Measurements from ENCODE around the gene PLOD3. TPM values are rescaled to one million over a fixed set of nuclear protein-coding genes. Genes with fewer than 3 reads are reported as not detected.

PLOD3 gene
- total RNA-seq, 2 donors from 2014 or later = 23.9 to 56.0 TPM

DNA sequence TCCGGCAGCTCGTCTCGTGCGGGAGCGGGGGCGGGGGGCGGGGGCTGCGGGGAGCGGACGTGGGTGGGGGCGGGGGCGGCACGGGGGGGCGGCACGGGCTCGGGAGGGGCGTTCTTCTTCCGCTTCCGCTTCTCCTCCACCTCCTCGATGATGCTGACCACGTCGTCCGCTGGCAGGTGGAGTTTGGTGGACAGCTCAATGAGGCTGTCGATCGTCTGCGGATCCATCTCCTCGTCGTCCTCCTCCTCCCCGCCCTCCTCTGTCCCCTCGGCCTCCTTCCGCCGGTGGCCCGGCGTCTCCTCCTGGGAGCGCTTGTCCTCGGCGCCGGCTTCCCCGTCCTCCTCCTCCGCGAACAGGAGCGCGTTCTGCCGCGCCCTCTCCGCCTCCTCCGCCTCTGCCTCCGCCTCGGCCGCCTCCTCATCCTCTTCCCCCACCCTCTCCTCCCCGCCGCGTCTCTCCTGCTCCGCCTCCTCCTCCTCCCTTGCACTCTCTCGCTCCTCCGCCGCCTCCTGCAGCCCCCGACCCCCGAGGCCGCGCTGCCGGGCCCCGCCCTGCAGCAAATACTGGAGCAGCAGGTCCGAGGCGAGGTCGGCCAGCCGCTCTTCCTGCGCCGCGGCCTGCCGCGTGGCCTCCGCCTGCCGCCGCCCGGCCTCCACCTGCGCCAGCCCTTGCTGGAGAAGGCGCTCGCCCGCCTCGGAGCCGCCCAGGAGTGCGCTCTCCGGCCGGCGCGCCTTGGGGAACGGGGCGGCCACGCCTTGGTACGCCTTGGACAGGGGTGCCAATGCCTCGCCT, 53.9 kb downstream of the PLOD3 start:
- no peak for ATAC-seq
- H3K4me3 ChIP-seq = no peak overlapping the region
- H3K27me3 ChIP-seq = peaks cover 0 to 40% of the 10 kb centered on the region in 2 donors
- H3K27ac ChIP-seq = no peak overlapping the region
- TF ChIP-seq, protein P1, sequence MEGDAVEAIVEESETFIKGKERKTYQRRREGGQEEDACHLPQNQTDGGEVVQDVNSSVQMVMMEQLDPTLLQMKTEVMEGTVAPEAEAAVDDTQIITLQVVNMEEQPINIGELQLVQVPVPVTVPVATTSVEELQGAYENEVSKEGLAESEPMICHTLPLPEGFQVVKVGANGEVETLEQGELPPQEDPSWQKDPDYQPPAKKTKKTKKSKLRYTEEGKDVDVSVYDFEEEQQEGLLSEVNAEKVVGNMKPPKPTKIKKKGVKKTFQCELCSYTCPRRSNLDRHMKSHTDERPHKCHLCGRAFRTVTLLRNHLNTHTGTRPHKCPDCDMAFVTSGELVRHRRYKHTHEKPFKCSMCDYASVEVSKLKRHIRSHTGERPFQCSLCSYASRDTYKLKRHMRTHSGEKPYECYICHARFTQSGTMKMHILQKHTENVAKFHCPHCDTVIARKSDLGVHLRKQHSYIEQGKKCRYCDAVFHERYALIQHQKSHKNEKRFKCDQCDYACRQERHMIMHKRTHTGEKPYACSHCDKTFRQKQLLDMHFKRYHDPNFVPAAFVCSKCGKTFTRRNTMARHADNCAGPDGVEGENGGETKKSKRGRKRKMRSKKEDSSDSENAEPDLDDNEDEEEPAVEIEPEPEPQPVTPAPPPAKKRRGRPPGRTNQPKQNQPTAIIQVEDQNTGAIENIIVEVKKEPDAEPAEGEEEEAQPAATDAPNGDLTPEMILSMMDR (IDR thresholded peaks at IDR 0.05) = no peak
- TF ChIP-seq POLR2A (IDR thresholded peaks at IDR 0.05) = peak in 1 of 3 donors; percentile 33
- no peaks in the 10 kb centered on the region for H3K9me3 ChIP-seq
- intact Hi-C loops (cut with DNase I) = no loop called here
- peaks cover 39% of the 10 kb centered on the region for H3K4me1 ChIP-seq
- peak in 3 of 4 donors; percentile 18 to 26 (median 21) for DNase-seq
- no peaks in the 10 kb centered on the region for H3K36me3 ChIP-seq (replicated peaks in 1 of 2; ENCODE audit: insufficient read depth in 1 of 2, low read depth in 2 of 2)
- 1% methylated on average over 34 to 88 of the region's 92 CpGs for WGBS, 2 donors

GRCh38 chr7:101162551-101163278, 54.7 kb downstream of the PLOD3 start:
- Histone ChIP-seq H3K4me1 (peaks cover 39% of the 10 kb centered on the region), H3K36me3 (replicated peaks in 1 of 2; ENCODE audit: insufficient read depth in 1 of 2, low read depth in 2 of 2) (no peaks in the 10 kb centered on the region), H3K27me3 (peaks cover 0 to 38% of the 10 kb centered on the region in 2 donors), H3K27ac (no peak overlapping the region), H3K4me3 (no peak overlapping the region), H3K9me3 (no peaks in the 10 kb centered on the region)
- intact Hi-C loops (cut with DNase I) = no loop called here
- TF ChIP-seq, protein P1 (IDR thresholded peaks at IDR 0.05) = no peak
- TF ChIP-seq POLR2A (IDR thresholded peaks at IDR 0.05) = no peak
- 10 to 44% methylated on average over 7 to 35 of the region's 74 CpGs for WGBS, 2 donors
- ATAC-seq = peak; percentile 17
- DNase-seq = peak; percentile 17 to 37 (median 26)

DNA sequence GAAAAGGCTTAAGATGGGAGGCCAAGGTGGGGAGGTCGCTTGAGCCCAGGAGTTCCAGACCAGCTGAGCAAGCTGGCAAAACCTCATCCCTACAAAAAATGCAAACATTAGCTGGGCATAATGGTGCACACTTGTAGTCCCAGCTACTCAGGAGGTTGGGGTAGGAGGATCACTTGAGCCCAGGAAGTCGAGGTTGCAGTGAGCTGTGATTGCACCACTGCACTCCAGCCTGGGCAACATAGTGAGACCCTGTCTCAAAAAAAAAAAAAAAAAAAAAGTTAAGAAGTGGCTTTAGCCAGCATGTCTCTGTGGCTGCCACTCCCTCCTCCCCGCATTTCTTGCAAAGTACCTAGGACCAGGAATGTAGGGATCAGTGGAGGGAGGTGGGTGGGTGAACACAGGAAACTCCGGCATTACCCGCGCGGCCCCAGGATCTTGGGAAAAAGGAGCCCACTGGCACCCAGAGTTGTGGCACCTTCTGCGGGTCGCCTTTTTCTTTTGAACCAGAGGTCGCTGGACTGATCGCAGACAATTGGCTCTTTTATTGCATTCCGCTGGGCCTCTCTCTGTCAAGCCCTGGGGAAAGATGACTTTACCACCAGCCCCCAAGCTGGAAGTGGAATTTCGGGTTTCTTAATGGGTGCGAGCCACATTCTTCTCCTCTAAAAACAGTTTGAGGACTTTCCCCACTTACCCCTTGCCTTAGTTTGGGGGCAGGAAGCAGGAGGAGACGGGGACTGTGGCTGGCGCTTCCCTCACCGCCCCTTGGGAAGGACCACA, 55.5 kb downstream of the PLOD3 start:
- intact Hi-C loops (cut with DNase I) = no loop called here
- TF ChIP-seq, protein P1 (IDR thresholded peaks at IDR 0.05) = no peak
- Histone ChIP-seq H3K4me1 (peaks cover 39% of the 10 kb centered on the region), H3K27me3 (peaks cover 0 to 30% of the 10 kb centered on the region in 2 donors), H3K9me3 (no peaks in the 10 kb centered on the region), H3K36me3 (replicated peaks in 1 of 2; ENCODE audit: insufficient read depth in 1 of 2, low read depth in 2 of 2) (no peaks in the 10 kb centered on the region), H3K27ac (no peak overlapping the region), H3K4me3 (no peak overlapping the region)
- ATAC-seq (no peak), DNase-seq (no peak)
- WGBS, 2 donors = 80 to 89% methylated on average over 16 to 17 of the region's 17 CpGs

DNA sequence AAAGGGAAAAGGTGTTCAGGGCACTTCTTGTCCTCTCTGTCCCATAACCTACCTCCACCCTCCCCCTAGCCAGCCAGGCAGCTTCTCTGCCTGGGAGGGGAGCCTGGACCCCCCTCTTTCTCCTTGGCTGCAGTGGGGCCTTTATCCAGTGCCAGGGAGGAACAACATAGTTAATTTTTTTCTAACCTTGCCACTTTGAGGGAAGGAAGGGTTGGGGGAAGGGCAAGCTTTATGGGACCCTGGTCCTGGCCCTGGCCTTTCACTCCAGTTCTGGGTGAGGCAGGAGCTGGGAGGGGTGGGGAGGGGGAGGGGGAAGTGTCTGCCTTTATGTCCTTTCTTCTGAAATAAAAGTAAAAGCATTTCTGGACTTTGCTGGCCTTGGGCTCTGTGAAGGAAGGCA, 56.5 kb downstream of the PLOD3 start:
- Histone ChIP-seq H3K27me3 (peaks cover 0 to 25% of the 10 kb centered on the region in 2 donors), H3K4me3 (no peak overlapping the region), H3K36me3 (replicated peaks in 1 of 2; ENCODE audit: insufficient read depth in 1 of 2, low read depth in 2 of 2) (no peaks in the 10 kb centered on the region), H3K9me3 (no peaks in the 10 kb centered on the region), H3K4me1 (peaks cover 37% of the 10 kb centered on the region), H3K27ac (no peak overlapping the region)
- no peak for ATAC-seq
- intact Hi-C loops (cut with DNase I) = no loop called here
- DNase-seq = no peak
- TF ChIP-seq, protein P1 (IDR thresholded peaks at IDR 0.05) = no peak
- no peak for TF ChIP-seq POLR2A (IDR thresholded peaks at IDR 0.05)
